Sigmoid colon (tissue), 7 donors: ENCODE results near the gene ADRA1B. TPM values are rescaled to one million over a fixed set of nuclear protein-coding genes. Genes with fewer than 3 reads are reported as not detected.

Source experiments
- DNase-seq: peaks from one replicate; pipeline ENCODE4 v3.0.0-alpha.2; 2019
- H3K27ac ChIP-seq, 4 donors: fragments of 200-600 bp; sonication (generic); one replicate each; pipeline ENCODE4 v1.5.1; 2016 to 2019; ENCODE audit warnings: mild to moderate bottlenecking in 1 of 4
- H3K27me3 ChIP-seq, 3 donors: fragments of 200-600 bp; sonication (generic); one replicate each; pipeline ENCODE4 v1.5.1; 2019; ENCODE audit warnings: mild to moderate bottlenecking in 1 of 3
- H3K36me3 ChIP-seq, 4 donors: fragments of 200-600 bp; sonication (generic); one replicate each; pipeline ENCODE4 v1.5.1; 2016 to 2019
- H3K4me1 ChIP-seq, 4 donors: fragments of 200-600 bp; sonication (generic); one replicate each; pipeline ENCODE4 v1.5.1; 2017 to 2019
- H3K4me3 ChIP-seq, 4 donors: fragments of 200-600 bp; sonication (generic); one replicate each; pipeline ENCODE4 v1.5.1; 2017 to 2019; ENCODE audit warnings: mild to moderate bottlenecking in 2 of 4, moderate library complexity in 1 of 4
- H3K9me3 ChIP-seq, 4 donors: fragments of 200-600 bp in 3 of 4; sonication (generic) in 3 of 4; one replicate each; pipeline versions ENCODE4 v1.5.1 to v1.6.1; 2013 to 2019
- EP300 ChIP-seq, 4 donors: sonication (generic); formaldehyde crosslinking; IDR thresholded peaks; one replicate each; pipeline ENCODE4 v1.6.1; 2017; ENCODE audit warnings: antibody characterized with exemption in 4 of 4
- POLR2A ChIP-seq, 2 donors: fragments of 450-650 bp; IDR thresholded peaks; one replicate each; pipeline ENCODE4 v1.6.1; 2016; ENCODE audit warnings: antibody characterized with exemption in 2 of 2, mild to moderate bottlenecking in 2 of 2, moderate library complexity in 2 of 2
- POLR2AphosphoS5 ChIP-seq, 4 donors: sonication (generic); formaldehyde crosslinking; IDR thresholded peaks; one replicate each; pipeline ENCODE4 v1.6.1; 2017; ENCODE audit warnings: antibody characterized with exemption in 4 of 4
- WGBS, 2 donors: extraction: QIAGEN DNeasy Blood & Tissue Kit; methylation state at CpG; one replicate each; pipeline ENCODE4 v1.1.7; 2013; 5-methylcytosine and 5-hydroxymethylcytosine counted together
- intact Hi-C: fragments of 100-400 bp; cut with DNase I; formaldehyde crosslinking; loops from one replicate; pipeline ENCODE4 v1.15.1; 2023
- polyA plus RNA-seq, 3 donors: library from polyadenylated mRNA; stranded (reverse); fragments of 200-250 nt; gene quantifications; one replicate each; pipeline ENCODE4 v1.2.3, GENCODE V29; 2013
- total RNA-seq, 4 donors: library from RNA; depleted of rRNA; stranded (reverse); fragments of >200 nt; gene quantifications; one replicate each; pipeline ENCODE4 v1.1.0, GENCODE V29; 2016
- TF ChIP-seq, protein P1 (sequence below), 4 experiments: fragments of 450-650 bp in 3 of 4; fragments of 200-600 bp in 1 of 4; IDR thresholded peaks; one replicate each; pipeline ENCODE4 v1.5.1; 2016 to 2019; ENCODE audit warnings: antibody characterized with exemption in 4 of 4, mild to moderate bottlenecking in 3 of 4, moderate library complexity in 2 of 4
- donor health status: healthy with polysubstance abuse.
- donor health status: Bipolar disorder and iron deficiency.
- donor health status: healthy.

Gene ADRA1B
- total and polyA plus RNA-seq, 7 donors: 0.36 to 1.8 (median 0.61) TPM; not detected in 1

GRCh38 chr5:159910207-159910842 is 6.0 kb upstream of the ADRA1B start:
- H3K4me3 ChIP-seq: no peak overlapping the region
- intact Hi-C loops: loop anchor here (10.0 kb wide), 2 partner anchors 126 to 386 kb away; no protein-coding TSS in a partner anchor
- no peak overlapping the region for H3K27ac ChIP-seq
- no peak for DNase-seq
- H3K36me3 ChIP-seq: no peaks in the 10 kb centered on the region
- no peaks in the 10 kb centered on the region for H3K27me3 ChIP-seq
- TF ChIP-seq POLR2A (IDR thresholded peaks at IDR 0.05) (no peak), EP300 (IDR thresholded peaks at IDR 0.05) (no peak), POLR2AphosphoS5 (IDR thresholded peaks at IDR 0.05) (no peak)
- TF ChIP-seq, protein P1, sequence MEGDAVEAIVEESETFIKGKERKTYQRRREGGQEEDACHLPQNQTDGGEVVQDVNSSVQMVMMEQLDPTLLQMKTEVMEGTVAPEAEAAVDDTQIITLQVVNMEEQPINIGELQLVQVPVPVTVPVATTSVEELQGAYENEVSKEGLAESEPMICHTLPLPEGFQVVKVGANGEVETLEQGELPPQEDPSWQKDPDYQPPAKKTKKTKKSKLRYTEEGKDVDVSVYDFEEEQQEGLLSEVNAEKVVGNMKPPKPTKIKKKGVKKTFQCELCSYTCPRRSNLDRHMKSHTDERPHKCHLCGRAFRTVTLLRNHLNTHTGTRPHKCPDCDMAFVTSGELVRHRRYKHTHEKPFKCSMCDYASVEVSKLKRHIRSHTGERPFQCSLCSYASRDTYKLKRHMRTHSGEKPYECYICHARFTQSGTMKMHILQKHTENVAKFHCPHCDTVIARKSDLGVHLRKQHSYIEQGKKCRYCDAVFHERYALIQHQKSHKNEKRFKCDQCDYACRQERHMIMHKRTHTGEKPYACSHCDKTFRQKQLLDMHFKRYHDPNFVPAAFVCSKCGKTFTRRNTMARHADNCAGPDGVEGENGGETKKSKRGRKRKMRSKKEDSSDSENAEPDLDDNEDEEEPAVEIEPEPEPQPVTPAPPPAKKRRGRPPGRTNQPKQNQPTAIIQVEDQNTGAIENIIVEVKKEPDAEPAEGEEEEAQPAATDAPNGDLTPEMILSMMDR (IDR thresholded peaks at IDR 0.05): no peak
- no peaks in the 10 kb centered on the region for H3K9me3 ChIP-seq
- WGBS, 2 donors: 83 to 95% methylated on average over 5 of the region's 5 CpGs
- H3K4me1 ChIP-seq: peaks cover 0 to 14% (median 10%) of the 10 kb centered on the region in 4 donors

GRCh38 chr5:159910843-159911229 is 5.4 kb upstream of the ADRA1B start:
- Histone ChIP-seq H3K4me1 (peaks cover 0 to 19% (median 12%) of the 10 kb centered on the region in 4 donors), H3K36me3 (no peaks in the 10 kb centered on the region), H3K9me3 (no peaks in the 10 kb centered on the region), H3K27ac (no peak overlapping the region), H3K27me3 (peaks cover 0 to 3% (median 0%) of the 10 kb centered on the region in 3 donors), H3K4me3 (no peak overlapping the region)
- WGBS, 2 donors: 8 to 59% methylated on average over 2 of the region's 2 CpGs
- intact Hi-C loops: loop anchor here (10.0 kb wide), 2 partner anchors 126 to 386 kb away; no protein-coding TSS in a partner anchor
- no peak for DNase-seq
- no peak for TF ChIP-seq POLR2A (IDR thresholded peaks at IDR 0.05)
- TF ChIP-seq EP300 (IDR thresholded peaks at IDR 0.05): no peak
- TF ChIP-seq POLR2AphosphoS5 (IDR thresholded peaks at IDR 0.05): no peak
- TF ChIP-seq, protein P1 (IDR thresholded peaks at IDR 0.05): no peak

DNA sequence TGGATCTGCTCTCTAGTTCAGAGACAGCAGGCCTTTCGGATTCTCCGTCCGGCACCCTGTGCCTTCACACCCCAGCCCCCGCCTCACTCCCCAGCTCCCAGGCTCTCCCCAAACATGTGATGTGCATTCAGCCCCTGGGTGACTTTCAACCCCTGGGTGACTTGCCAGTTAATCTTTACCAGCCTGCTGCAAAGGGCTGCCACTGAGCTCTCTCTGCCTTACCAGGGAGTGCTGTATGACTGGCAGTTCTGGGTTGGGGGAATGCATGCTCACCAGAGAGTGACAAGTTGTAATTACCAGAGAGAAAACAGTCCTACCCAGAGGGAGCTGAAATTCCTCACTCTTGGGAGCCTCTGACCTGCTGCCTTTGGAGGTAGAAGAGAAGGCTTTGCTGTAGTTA is 4.9 kb upstream of the ADRA1B start:
- Histone ChIP-seq H3K4me1 (peaks cover 0 to 25% (median 16%) of the 10 kb centered on the region in 4 donors), H3K4me3 (no peak overlapping the region), H3K27me3 (peaks cover 0 to 4% (median 3%) of the 10 kb centered on the region in 3 donors), H3K27ac (no peak overlapping the region), H3K9me3 (no peaks in the 10 kb centered on the region), H3K36me3 (no peaks in the 10 kb centered on the region)
- no peak for DNase-seq
- TF ChIP-seq, protein P1 (IDR thresholded peaks at IDR 0.05): no peak
- no peak for TF ChIP-seq POLR2AphosphoS5 (IDR thresholded peaks at IDR 0.05)
- no peak for TF ChIP-seq POLR2A (IDR thresholded peaks at IDR 0.05)
- no peak for TF ChIP-seq EP300 (IDR thresholded peaks at IDR 0.05)
- 96 to 98% methylated on average over 4 of the region's 4 CpGs for WGBS, 2 donors
- intact Hi-C loops: loop anchor here (10.0 kb wide), 2 partner anchors 127 to 387 kb away; no protein-coding TSS in a partner anchor

DNA sequence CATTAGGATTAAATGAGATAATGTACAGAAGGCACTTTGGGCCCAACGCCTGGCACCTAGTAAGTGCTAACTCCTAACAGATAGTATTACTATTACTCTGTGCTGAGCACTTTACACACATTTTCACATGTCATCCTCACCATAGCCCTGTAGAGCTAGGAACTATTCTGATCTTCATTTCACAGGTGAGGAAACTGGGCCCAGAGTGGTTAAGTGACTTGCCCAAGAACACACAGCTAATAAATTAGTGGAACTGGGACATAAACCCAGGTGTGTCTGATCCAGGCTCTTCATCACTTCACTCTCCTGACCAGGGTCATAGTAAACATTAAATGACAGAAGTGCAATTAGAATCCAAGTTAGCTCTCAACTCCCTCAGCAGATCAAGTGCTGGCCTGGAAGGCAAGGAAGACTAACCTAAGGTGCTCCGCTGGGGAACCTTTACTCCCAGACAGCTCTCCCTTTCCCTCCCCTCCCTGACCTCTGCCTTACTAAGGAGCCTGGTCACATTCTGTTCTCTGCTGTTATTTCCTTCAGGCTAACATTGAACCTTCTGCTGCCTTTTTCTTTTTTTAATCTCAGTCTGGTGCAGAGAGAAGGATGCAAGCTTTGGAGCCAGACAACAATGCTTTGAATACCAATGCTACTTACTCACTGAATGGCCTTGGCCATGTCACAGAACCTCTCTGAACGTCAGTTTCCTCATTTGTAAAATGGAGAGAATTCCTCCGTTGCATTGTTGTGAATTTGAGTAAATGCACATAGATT is 4.1 kb upstream of the ADRA1B start:
- Histone ChIP-seq H3K27ac (peak overlapping the region in 2 of 4 donors; percentile 56 to 66), H3K4me1 (peaks cover 0 to 31% (median 17%) of the 10 kb centered on the region in 4 donors), H3K4me3 (no peak overlapping the region), H3K9me3 (no peaks in the 10 kb centered on the region), H3K27me3 (peaks cover 0 to 11% (median 3%) of the 10 kb centered on the region in 3 donors), H3K36me3 (no peaks in the 10 kb centered on the region)
- intact Hi-C loops: loop anchor here (10.0 kb wide), 2 partner anchors 127 to 387 kb away; no protein-coding TSS in a partner anchor
- no peak for DNase-seq
- TF ChIP-seq, protein P1 (IDR thresholded peaks at IDR 0.05): no peak
- peak in 1 of 4 donors; percentile 32 for TF ChIP-seq POLR2AphosphoS5 (IDR thresholded peaks at IDR 0.05)
- no peak for TF ChIP-seq POLR2A (IDR thresholded peaks at IDR 0.05)
- TF ChIP-seq EP300 (IDR thresholded peaks at IDR 0.05): no peak
- WGBS, 2 donors: 63 to 76% methylated on average over 4 of the region's 4 CpGs
